GM12875 (cell line): ENCODE results near the gene SARDH.

Source experiments
- H3K4me3 ChIP-seq: one replicate; pipeline ENCODE4 v1.5.1; 2011; ENCODE audit warnings: low read depth, low read length, control low read depth
- TF ChIP-seq, protein P1 (sequence below): IDR thresholded peaks from 2 replicates; pipeline ENCODE4 v1.5.1; 2011; ENCODE audit warnings: low read depth, mild to moderate bottlenecking, control low read depth, inconsistent platforms, low read length, moderate library complexity, borderline replicate concordance; ENCODE audit not compliant: insufficient read depth

SARDH gene

DNA sequence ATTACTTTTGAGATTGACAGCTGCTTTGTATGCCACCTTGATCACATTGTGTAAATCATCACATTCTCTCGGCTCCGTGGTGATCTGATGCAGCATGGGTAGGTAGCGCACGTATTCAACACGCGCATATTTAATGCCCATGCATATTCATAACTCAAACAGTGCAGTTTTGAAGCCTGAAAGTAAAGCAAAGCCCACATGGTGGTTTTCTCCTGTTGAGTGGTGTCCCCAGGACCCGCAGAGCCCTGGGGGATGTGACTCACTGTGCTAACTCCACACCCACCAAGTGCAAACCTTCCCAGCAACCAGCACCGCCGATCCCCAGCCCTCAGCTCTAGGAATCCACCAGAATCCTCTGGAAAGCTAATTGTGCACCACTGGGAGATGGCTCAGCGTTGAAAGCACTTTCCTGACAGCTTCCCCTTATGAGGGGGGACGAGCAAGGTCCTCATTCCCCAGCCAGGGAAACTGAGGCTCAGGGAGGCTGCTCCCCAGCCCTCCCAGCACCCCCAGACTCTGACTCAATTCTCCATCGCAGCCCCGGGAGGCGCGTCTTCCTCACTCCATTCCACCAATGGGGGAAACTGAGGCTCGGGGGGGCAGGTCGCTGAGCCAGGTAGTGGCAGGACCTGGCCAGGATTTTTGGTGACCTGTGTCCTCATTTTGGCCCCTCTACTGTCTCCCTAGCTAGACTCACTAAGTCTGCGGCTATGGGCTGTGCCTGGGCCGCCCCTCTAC lies 46.4 kb downstream of the SARDH start:
- H3K4me3 ChIP-seq: no peak overlapping the region
- TF ChIP-seq, protein P1, sequence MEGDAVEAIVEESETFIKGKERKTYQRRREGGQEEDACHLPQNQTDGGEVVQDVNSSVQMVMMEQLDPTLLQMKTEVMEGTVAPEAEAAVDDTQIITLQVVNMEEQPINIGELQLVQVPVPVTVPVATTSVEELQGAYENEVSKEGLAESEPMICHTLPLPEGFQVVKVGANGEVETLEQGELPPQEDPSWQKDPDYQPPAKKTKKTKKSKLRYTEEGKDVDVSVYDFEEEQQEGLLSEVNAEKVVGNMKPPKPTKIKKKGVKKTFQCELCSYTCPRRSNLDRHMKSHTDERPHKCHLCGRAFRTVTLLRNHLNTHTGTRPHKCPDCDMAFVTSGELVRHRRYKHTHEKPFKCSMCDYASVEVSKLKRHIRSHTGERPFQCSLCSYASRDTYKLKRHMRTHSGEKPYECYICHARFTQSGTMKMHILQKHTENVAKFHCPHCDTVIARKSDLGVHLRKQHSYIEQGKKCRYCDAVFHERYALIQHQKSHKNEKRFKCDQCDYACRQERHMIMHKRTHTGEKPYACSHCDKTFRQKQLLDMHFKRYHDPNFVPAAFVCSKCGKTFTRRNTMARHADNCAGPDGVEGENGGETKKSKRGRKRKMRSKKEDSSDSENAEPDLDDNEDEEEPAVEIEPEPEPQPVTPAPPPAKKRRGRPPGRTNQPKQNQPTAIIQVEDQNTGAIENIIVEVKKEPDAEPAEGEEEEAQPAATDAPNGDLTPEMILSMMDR: no peak

DNA sequence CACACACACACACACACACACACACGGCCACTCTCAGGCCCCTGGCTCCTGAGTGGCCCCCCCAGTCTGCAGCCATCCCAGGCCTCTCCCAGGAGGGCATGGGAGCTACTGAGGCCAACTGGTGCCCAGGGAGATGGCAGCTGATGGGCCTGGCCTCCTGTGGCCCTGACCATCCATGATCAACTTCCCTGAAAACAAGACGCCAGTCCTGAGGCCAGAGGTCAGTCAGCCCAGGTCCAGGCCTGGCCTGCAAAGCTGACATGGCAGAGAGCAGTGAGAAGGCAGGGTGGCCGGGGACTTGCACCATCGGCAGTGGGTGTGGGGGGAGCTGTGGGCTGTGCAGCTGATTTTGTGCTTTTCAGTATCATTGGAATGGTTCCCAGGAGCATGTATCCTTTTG lies 47.0 kb downstream of the SARDH start:
- H3K4me3 ChIP-seq: no peak overlapping the region

DNA sequence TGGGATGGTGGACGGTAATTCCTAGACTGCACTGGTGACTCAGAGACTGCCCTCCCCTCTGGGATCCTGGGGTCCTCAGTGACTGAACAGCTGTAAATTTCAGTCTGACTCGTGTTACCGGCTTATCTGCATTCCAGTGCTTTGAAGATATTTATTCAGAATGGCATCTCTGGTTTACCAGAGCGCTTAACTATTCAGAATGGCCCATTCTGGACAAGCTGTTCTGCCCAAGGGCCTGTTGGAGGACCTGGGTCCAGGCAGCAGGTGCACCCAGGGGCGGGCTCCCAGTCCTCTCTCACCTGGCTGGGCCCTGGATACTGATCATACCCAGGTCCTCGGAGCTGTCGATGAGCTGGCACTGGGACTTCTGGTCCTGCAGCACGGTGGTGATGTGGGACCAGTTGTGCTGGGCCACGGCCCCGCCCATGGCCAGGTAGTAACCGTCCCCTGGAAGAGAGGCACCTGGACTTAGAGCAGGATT lies 48.0 kb downstream of the SARDH start:
- TF ChIP-seq, protein P1: no peak

More for the DNA sequence above, 47.0 kb downstream of the SARDH start:
- TF ChIP-seq, protein P1: no peak

GRCh38 chr9:133689151-133689763 lies 48.9 kb downstream of the SARDH start:
- TF ChIP-seq, protein P1: no peak
- no peak overlapping the region for H3K4me3 ChIP-seq

More for the DNA sequence above, 48.0 kb downstream of the SARDH start:
- no peak overlapping the region for H3K4me3 ChIP-seq

DNA sequence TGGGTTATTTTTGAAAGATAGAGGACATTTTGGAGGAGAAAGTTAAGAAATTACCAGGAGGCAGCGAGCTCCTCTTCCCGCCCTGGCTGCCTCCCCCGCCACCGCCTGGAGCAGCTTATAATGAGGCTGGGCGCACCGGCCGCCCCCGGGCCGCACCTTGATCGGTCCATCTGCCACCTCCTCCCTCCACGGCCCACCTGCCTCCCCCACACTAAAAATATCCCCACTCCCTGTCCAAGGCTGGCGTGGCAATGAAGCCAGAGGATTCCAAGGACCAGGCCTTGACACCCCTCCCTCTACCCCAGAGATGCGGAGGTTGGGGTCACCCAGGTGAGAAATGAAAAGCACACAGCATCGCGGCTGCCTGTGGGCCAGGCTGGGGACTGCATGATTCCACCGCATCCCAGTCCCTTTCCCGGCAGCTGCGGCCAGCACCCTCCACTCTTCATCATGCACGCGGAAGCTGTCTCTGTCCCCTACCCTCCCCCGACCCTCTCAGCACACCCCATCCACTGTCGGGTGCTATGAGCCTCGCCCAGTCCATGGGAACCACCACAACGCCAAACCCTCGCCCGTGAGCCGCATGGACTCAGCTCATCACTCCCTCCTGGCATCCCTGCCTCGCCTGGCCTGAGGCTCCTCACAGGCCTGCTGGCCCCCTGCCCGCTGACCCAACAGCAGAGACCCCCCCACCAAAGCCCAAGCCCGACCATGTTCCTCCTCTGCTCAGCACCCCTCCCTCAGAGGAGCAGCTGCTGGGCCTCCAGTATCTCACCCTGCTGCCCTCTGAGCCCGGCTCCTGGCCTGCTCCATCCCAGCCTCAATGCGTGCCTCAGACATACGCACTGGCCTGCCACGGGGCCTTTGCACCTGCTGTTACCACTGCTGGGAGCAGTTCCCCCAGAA lies 50.0 kb downstream of the SARDH start:
- no peak overlapping the region for H3K4me3 ChIP-seq
- TF ChIP-seq, protein P1: no peak

GRCh38 chr9:133686642-133687575 lies 51.2 kb downstream of the SARDH start:
- H3K4me3 ChIP-seq: no peak overlapping the region
- TF ChIP-seq, protein P1: no peak
